Endothelial cell of umbilical vein (primary cell): ENCODE data around the gene CWC27. TPM values are rescaled to one million over a fixed set of nuclear protein-coding genes. Genes with fewer than 3 reads are reported as not detected.
A peak's percentile ranks its signal among the peaks of the same experiment; 100 is the strongest.

Experiments
- BruUV-seq: library from RNA; stranded (reverse); fragments of 400-500 nt; replicated peaks from 2 replicates; lab custom pipeline; 2021; lab: Mats Ljungman, UMichigan
- CTCF ChIA-PET: fragments of 300-600, 350-600 bp; sonication (Branson Sonifier 250); formaldehyde crosslinking; loops from one replicate; lab custom pipeline; 2021; ENCODE audit warnings: antibody characterized with exemption, inconsistent platforms; lab: Charles Lee
- POLR2A ChIA-PET: fragments of 300-600, 350-600 bp; sonication (Branson Sonifier 250); formaldehyde crosslinking; loops from one replicate; lab custom pipeline; 2021; ENCODE audit warnings: antibody characterized with exemption, inconsistent platforms; lab: Charles Lee
- DNase-seq: peaks from one replicate; pipeline ENCODE4 v3.0.0-alpha.2; 2011; ENCODE audit warnings: low read depth, low spot score
- FAIRE-seq: peaks from 2 replicates; lab custom pipeline; 2011; peaks lifted over from hg19 to GRCh38; lab: Jason Lieb, UNC
- H2AFZ ChIP-seq: 2 replicates; pipeline ENCODE4 v1.6.0; 2012; ENCODE audit warnings: low read depth, low read length, control low read depth, inconsistent platforms
- H3K27ac ChIP-seq: 2 replicates; pipeline ENCODE4 v1.5.1; 2011; ENCODE audit warnings: low read depth, mild to moderate bottlenecking, control low read depth, low read length, moderate library complexity; ENCODE audit not compliant: insufficient read depth
- H3K27me3 ChIP-seq, 2 experiments: 2 replicates each; pipeline versions ENCODE4 v1.6.0 to v1.6.1; 2011; ENCODE audit warnings: low read length in 2 of 2, mixed read lengths in 1 of 2; ENCODE audit not compliant: control insufficient read depth in 2 of 2, insufficient read depth in 2 of 2
- H3K36me3 ChIP-seq, 2 experiments: 2 replicates in 1 of 2; 3 replicates in 1 of 2; pipeline ENCODE4 v1.5.1; 2011; ENCODE audit warnings: low read length in 2 of 2, mild to moderate bottlenecking in 1 of 2, moderate library complexity in 1 of 2; ENCODE audit not compliant: control insufficient read depth in 2 of 2, insufficient read depth in 2 of 2; ENCODE audit errors: extremely low read depth in 1 of 2
- H3K4me1 ChIP-seq: 3 replicates; pipeline ENCODE4 v1.5.1; 2011; ENCODE audit warnings: mild to moderate bottlenecking, low read length; ENCODE audit not compliant: control insufficient read depth, insufficient read depth; ENCODE audit errors: extremely low read depth
- H3K4me2 ChIP-seq: 2 replicates; pipeline ENCODE4 v1.6.1; 2011; ENCODE audit warnings: low read length, control low read depth, mixed read lengths; ENCODE audit not compliant: insufficient read depth
- H3K4me3 ChIP-seq, 3 experiments: fragments of 200-600 bp in 1 of 3; sonication (generic), shearing (Covaris generic) in 1 of 3; replicated peaks in 1 of 3; 2 replicates each; pipeline ENCODE4 v1.5.1; 2011 to 2016; ENCODE audit warnings: control low read depth in 3 of 3, low read length in 3 of 3, mild to moderate bottlenecking in 2 of 3, inconsistent platforms in 1 of 3, low read depth in 1 of 3, moderate library complexity in 1 of 3; ENCODE audit not compliant: insufficient read depth in 1 of 3
- H3K79me2 ChIP-seq: 2 replicates; pipeline ENCODE4 v1.6.0; 2012; ENCODE audit warnings: low read length, inconsistent platforms; ENCODE audit not compliant: control insufficient read depth, insufficient read depth
- H3K9ac ChIP-seq: replicated peaks from 2 replicates; pipeline ENCODE3; 2011; ENCODE audit warnings: low read length, control low read depth; ENCODE audit not compliant: insufficient read depth; ENCODE audit errors: extremely low read depth
- H3K9me1 ChIP-seq: replicated peaks from 3 replicates; pipeline ENCODE4 v1.6.0; 2011; ENCODE audit warnings: mild to moderate bottlenecking, low read length; ENCODE audit not compliant: control insufficient read depth, insufficient read depth; ENCODE audit errors: extremely low read depth
- H3K9me3 ChIP-seq: replicated peaks from 2 replicates; pipeline ENCODE4 v1.5.1; 2012; ENCODE audit warnings: low read length, inconsistent platforms; ENCODE audit not compliant: control insufficient read depth, insufficient read depth
- H4K20me1 ChIP-seq: replicated peaks from 2 replicates; pipeline ENCODE3; 2011; ENCODE audit warnings: mild to moderate bottlenecking, low read length; ENCODE audit not compliant: control insufficient read depth, insufficient read depth; ENCODE audit errors: extremely low read depth
- EZH2 ChIP-seq: IDR thresholded peaks from 2 replicates; pipeline ENCODE4 v1.6.1; 2012; ENCODE audit warnings: borderline replicate concordance, low read depth, mild to moderate bottlenecking, moderate library complexity, low read length, inconsistent platforms; ENCODE audit not compliant: severe bottlenecking
- FOS ChIP-seq: IDR thresholded peaks from 2 replicates; pipeline ENCODE4 v1.6.1; 2011; ENCODE audit warnings: mild to moderate bottlenecking, low read length, moderate library complexity, borderline replicate concordance; ENCODE audit not compliant: insufficient read depth
- GATA2 ChIP-seq: IDR thresholded peaks from 2 replicates; pipeline ENCODE4 v1.7.0; 2011; ENCODE audit warnings: low read depth, mild to moderate bottlenecking, moderate library complexity, mixed read lengths, low read length; ENCODE audit not compliant: insufficient read length, insufficient read depth
- JUN ChIP-seq: IDR thresholded peaks from 2 replicates; pipeline ENCODE4 v1.6.1; 2011; ENCODE audit warnings: borderline replicate concordance, low read depth; ENCODE audit not compliant: insufficient read length, insufficient read depth
- MAX ChIP-seq: IDR thresholded peaks from 2 replicates; pipeline ENCODE4 v1.6.1; 2011; ENCODE audit not compliant: insufficient read depth, insufficient read length
- MYC ChIP-seq: IDR thresholded peaks from one replicate; pipeline ENCODE4 v1.6.1; 2011; ENCODE audit warnings: mild to moderate bottlenecking, low read depth, low read length
- POLR2A ChIP-seq: IDR thresholded peaks from 2 replicates; pipeline ENCODE4 v1.6.1; 2012; ENCODE audit warnings: low read depth, mild to moderate bottlenecking, control low read depth, low read length
- POLR2AphosphoS5 ChIP-seq: IDR thresholded peaks from 2 replicates; pipeline ENCODE4 v1.6.1; 2012; ENCODE audit warnings: low read depth, mild to moderate bottlenecking, control low read depth, low read length, moderate library complexity; ENCODE audit not compliant: insufficient read depth
- dilution Hi-C: fragments of 300-500 bp; cut with MboI; formaldehyde crosslinking; loops from one replicate; pipeline ENCODE4 v1.15.0; 2019; ENCODE audit warnings: low sequenced_read_pairs; ENCODE audit not compliant: extremely low pct_ligation_motif_present
- intact Hi-C: fragments of 100-400 bp; cut with micrococcal nuclease; formaldehyde crosslinking; loops from one replicate; pipeline ENCODE4 v1.10.0; 2022
- polyA plus RNA-seq, 4 experiments: library from polyadenylated mRNA; depleted of rRNA in 3 of 4; stranded (reverse) in 3 of 4; unstranded in 1 of 4; fragments of >200 nt; gene quantifications; 2 replicates each; pipeline versions ENCODE4 v1.2.1 to v1.2.3, GENCODE V29; 2011 to 2012; ENCODE audit warnings: missing spikeins in 1 of 4
- total RNA-seq: library from RNA; stranded (reverse); gene quantifications from 2 replicates; pipeline ENCODE4 v1.2.3, GENCODE V29; 2021
- TF ChIP-seq, protein P1 (sequence below), 2 donors: IDR thresholded peaks; 1 replicate in 1 of 2; 2 replicates in 1 of 2; pipeline ENCODE4 v1.5.1; 2011; ENCODE audit warnings: low read length in 2 of 2, mild to moderate bottlenecking in 2 of 2, moderate library complexity in 2 of 2, control low read depth in 1 of 2, inconsistent platforms in 1 of 2, low read depth in 1 of 2; ENCODE audit not compliant: insufficient read depth in 1 of 2; ENCODE audit errors: extremely low read depth in 1 of 2

The CWC27 gene
- total and polyA plus RNA-seq, 2 donors (not counting 3 experiments of a cell fraction or from before 2014, with no cell fraction given) = 11.9 to 23.8 TPM

DNA sequence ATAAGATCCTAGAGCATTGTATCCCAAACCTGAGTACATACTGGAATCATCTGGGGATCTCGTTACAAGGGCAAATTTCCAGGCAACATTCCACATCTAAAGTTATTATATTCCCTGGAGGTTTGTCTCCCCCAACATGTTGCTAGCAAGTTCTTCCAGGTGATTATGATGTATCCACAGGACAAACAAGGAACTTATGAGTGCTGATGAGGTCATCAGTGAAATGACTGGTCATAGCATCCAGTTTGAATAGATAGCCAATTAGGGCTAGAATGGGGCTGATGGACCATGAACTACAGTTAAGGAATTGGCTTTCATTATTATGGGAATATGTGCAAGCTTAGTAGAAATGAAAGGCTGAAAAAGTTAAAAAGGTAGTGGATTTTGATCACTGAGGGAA is 115.2 kb downstream of the CWC27 start:
- H3K9me1 ChIP-seq = no peaks in the 10 kb centered on the region
- intact Hi-C loops (no loop called here), dilution Hi-C loops (no loop called here)
- H3K36me3 ChIP-seq = no peaks in the 10 kb centered on the region
- H2AFZ ChIP-seq = no peak overlapping the region
- no peak overlapping the region for H3K27ac ChIP-seq
- ChIA-PET POLR2A (no interaction called here), CTCF (no interaction called here)
- no peak overlapping the region for H3K9ac ChIP-seq
- H3K27me3 ChIP-seq = no peaks in the 10 kb centered on the region
- no peak overlapping the region for H3K4me3 ChIP-seq
- H3K4me2 ChIP-seq = no peak overlapping the region
- H3K79me2 ChIP-seq = no peaks in the 10 kb centered on the region
- no peak for TF ChIP-seq GATA2
- peak; percentile 2 for TF ChIP-seq JUN
- TF ChIP-seq FOS = no peak
- FAIRE-seq (no peak), DNase-seq (no peak)
- H4K20me1 ChIP-seq = no peaks in the 10 kb centered on the region
- H3K9me3 ChIP-seq = no peaks in the 10 kb centered on the region
- H3K4me1 ChIP-seq = no peaks in the 10 kb centered on the region
- no TSS peak for BruUV-seq

DNA sequence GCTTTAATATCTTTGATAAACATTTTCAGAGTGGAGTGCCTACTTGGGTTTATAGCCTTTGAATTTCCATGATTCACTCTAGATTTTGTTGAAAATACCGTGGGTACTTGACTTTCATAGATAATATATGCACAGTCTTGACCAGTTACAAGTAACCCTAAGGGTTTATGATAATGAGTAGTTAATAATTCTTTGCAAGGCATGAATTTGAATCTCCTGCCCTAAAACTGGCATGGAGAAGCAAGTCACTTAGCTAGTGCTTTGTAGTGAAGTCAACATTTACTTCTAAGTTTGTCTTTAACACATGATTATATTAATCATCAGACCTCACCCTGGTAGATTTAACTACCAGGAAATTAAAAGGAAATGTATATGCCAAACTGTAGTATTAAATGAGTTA is 115.8 kb downstream of the CWC27 start:
- Histone ChIP-seq H3K36me3 (no peaks in the 10 kb centered on the region), H3K9ac (no peak overlapping the region), H3K4me1 (no peaks in the 10 kb centered on the region), H3K27me3 (no peaks in the 10 kb centered on the region), H3K79me2 (no peaks in the 10 kb centered on the region), H3K27ac (no peak overlapping the region), H3K9me1 (no peaks in the 10 kb centered on the region), H3K9me3 (no peaks in the 10 kb centered on the region), H3K4me3 (no peak overlapping the region), H4K20me1 (no peaks in the 10 kb centered on the region), H3K4me2 (no peak overlapping the region), H2AFZ (no peak overlapping the region)
- TF ChIP-seq, protein P1, sequence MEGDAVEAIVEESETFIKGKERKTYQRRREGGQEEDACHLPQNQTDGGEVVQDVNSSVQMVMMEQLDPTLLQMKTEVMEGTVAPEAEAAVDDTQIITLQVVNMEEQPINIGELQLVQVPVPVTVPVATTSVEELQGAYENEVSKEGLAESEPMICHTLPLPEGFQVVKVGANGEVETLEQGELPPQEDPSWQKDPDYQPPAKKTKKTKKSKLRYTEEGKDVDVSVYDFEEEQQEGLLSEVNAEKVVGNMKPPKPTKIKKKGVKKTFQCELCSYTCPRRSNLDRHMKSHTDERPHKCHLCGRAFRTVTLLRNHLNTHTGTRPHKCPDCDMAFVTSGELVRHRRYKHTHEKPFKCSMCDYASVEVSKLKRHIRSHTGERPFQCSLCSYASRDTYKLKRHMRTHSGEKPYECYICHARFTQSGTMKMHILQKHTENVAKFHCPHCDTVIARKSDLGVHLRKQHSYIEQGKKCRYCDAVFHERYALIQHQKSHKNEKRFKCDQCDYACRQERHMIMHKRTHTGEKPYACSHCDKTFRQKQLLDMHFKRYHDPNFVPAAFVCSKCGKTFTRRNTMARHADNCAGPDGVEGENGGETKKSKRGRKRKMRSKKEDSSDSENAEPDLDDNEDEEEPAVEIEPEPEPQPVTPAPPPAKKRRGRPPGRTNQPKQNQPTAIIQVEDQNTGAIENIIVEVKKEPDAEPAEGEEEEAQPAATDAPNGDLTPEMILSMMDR (IDR thresholded peaks at IDR 0.05; ENCODE audit: extremely low read depth in 1 of 2, insufficient read depth in 1 of 2, low read depth in 1 of 2, low read length in 2 of 2) = no peak
- no peak for TF ChIP-seq MYC
- no peak for TF ChIP-seq FOS
- no peak for TF ChIP-seq GATA2
- TF ChIP-seq POLR2A = no peak
- TF ChIP-seq MAX = no peak
- TF ChIP-seq JUN = no peak
- TF ChIP-seq EZH2 = no peak
- TF ChIP-seq POLR2AphosphoS5 = no peak
- CTCF ChIA-PET = no interaction called here
- intact Hi-C loops (no loop called here), dilution Hi-C loops (no loop called here)
- DNase-seq (no peak), FAIRE-seq (no peak)
- no TSS peak for BruUV-seq
- POLR2A ChIA-PET = no interaction called here
